GM19467 (cell line): ENCODE measurements around the gene MPC1L.
A peak's percentile ranks its signal among the peaks of the same experiment; 100 is the strongest.

Source experiments
- ATAC-seq: cut with Tn5 transposase; IDR thresholded peaks from one replicate; pipeline ENCODE4 v1.9.1; 2021; ENCODE audit warnings: mild to moderate bottlenecking, moderate library complexity; ENCODE audit not compliant: unreplicated experiment

The MPC1L gene

GRCh38 chrX:40625294-40625693 is 2.1 kb downstream of the MPC1L start:
- no peak for ATAC-seq

GRCh38 chrX:40628506-40628905 is 5.3 kb downstream of the MPC1L start:
- ATAC-seq, result no peak

- no peak for ATAC-seq
Observed at GRCh38 chrX:40632199-40632598, 9.0 kb downstream of the MPC1L start.

- no peak for ATAC-seq
Observed at GRCh38 chrX:40637687-40638086, 14.5 kb downstream of the MPC1L start.

- no peak for ATAC-seq
Observed at GRCh38 chrX:40644176-40644575, 20.9 kb downstream of the MPC1L start.

- peak; percentile 35 for ATAC-seq
Observed at GRCh38 chrX:40644821-40645358, 21.7 kb downstream of the MPC1L start.

- peak; percentile 13 for ATAC-seq
Observed at GRCh38 chrX:40646489-40647306, 23.5 kb downstream of the MPC1L start.

- ATAC-seq, result peak; percentile 67
Observed at GRCh38 chrX:40647307-40648197, 24.3 kb downstream of the MPC1L start, which contains the start of gene CXorf38. Gene CXorf38, minus strand, starts transcription at chrX:40647561. Its CDS starts 41 bp downstream, at chrX:40647520.

- ATAC-seq, result no peak
Observed at GRCh38 chrX:40651620-40652223, 28.5 kb downstream of the MPC1L start.

- no peak for ATAC-seq
Observed at GRCh38 chrX:40652664-40653063, 29.4 kb downstream of the MPC1L start.

- ATAC-seq, result no peak
Observed at GRCh38 chrX:40653535-40653934, 30.3 kb downstream of the MPC1L start.

GRCh38 chrX:40660381-40660780 is 37.2 kb downstream of the MPC1L start:
- no peak for ATAC-seq

- no peak for ATAC-seq
Observed at GRCh38 chrX:40661489-40661888, 38.3 kb downstream of the MPC1L start.

- no peak for ATAC-seq
Observed at GRCh38 chrX:40663078-40663740, 40.0 kb downstream of the MPC1L start.

GRCh38 chrX:40663880-40664630 is 40.8 kb downstream of the MPC1L start:
- ATAC-seq, result no peak

GRCh38 chrX:40671126-40671525 is 47.9 kb downstream of the MPC1L start:
- ATAC-seq, result no peak
